ENCODE results near the gene ARMC9.

DNA sequence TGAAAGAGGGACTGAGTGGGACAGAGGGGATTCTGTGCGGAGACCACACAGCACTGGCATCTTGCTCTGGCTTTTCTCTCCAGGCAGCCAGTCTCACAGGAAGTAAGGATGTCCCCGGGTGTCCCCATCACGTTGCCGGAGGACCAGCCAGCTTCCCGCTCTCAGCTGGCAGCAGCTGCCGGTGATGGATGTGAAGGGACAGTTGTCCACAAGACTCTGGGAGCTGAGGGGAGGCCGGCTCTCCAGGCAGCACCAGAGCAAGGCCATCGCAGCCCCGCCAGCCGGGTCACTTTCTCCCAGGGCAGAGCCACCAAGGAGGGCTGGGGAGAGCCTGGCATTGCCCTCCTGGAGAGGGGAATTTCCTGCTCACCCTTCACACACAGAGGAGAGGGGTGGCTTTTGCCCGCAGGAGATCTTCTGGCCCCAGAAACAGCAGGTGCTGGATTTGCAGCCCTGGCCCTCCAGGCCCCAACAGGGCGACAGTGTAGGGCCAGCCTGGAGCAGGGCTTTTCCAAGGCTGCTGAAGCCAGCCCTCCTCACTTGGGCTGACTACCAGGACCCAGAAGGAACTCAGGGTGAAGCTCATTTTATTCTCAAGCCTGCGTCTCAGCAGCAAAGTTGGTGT, 173.1 kb downstream of the ARMC9 start:
- TF ChIP-seq, protein P1, sequence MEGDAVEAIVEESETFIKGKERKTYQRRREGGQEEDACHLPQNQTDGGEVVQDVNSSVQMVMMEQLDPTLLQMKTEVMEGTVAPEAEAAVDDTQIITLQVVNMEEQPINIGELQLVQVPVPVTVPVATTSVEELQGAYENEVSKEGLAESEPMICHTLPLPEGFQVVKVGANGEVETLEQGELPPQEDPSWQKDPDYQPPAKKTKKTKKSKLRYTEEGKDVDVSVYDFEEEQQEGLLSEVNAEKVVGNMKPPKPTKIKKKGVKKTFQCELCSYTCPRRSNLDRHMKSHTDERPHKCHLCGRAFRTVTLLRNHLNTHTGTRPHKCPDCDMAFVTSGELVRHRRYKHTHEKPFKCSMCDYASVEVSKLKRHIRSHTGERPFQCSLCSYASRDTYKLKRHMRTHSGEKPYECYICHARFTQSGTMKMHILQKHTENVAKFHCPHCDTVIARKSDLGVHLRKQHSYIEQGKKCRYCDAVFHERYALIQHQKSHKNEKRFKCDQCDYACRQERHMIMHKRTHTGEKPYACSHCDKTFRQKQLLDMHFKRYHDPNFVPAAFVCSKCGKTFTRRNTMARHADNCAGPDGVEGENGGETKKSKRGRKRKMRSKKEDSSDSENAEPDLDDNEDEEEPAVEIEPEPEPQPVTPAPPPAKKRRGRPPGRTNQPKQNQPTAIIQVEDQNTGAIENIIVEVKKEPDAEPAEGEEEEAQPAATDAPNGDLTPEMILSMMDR (IDR thresholded peaks at IDR 0.05): no peak
- TF ChIP-seq POLR2A (IDR thresholded peaks at IDR 0.05): no peak

All from suprapubic skin (tissue), 3 donors.